Measurements from ENCODE around the gene PLXDC1.

- TF ChIP-seq GATA1 (IDR thresholded peaks at IDR 0.05; ENCODE audit: low read depth, low read length) (no peak), POLR2A (IDR thresholded peaks at IDR 0.05; ENCODE audit: low read length) (no peak)
Observed at GRCh38 chr17:39177256-39177655, 25.8 kb upstream of the PLXDC1 start.

All from erythroblast (primary cell).